SU-DHL-6 (cell line): ENCODE measurements around the gene SYTL4.

Experiments used
- CTCF ChIP-seq: fragments of 200-600 bp; sonication (generic); IDR thresholded peaks from one replicate; pipeline ENCODE4 v1.5.1; 2017; ENCODE audit warnings: antibody characterized with exemption, mild to moderate bottlenecking, low read length, moderate library complexity; ENCODE audit not compliant: insufficient read depth, poor library complexity, severe bottlenecking
- EZH2phosphoT487 ChIP-seq: fragments of 200-600 bp; sonication (generic), shearing (Covaris generic); conservative IDR thresholded peaks from 2 replicates; pipeline ENCODE4 v1.6.1; 2018; ENCODE audit warnings: mild to moderate bottlenecking, antibody characterized with exemption, low read length, moderate library complexity, mixed read lengths

- TF ChIP-seq CTCF (no peak), EZH2phosphoT487 (no peak)
Measured at GRCh38 chrX:100648458-100649417, 83.2 kb downstream of the SYTL4 start.
